Endothelial cell of umbilical vein (primary cell): ENCODE results near the gene TNRC6A. TPM values are rescaled to one million over a fixed set of nuclear protein-coding genes. Genes with fewer than 3 reads are reported as not detected.

Source experiments
- BruUV-seq: library from RNA; stranded (reverse); fragments of 400-500 nt; replicated peaks from 2 replicates; lab custom pipeline; 2021; lab: Mats Ljungman, UMichigan
- CTCF ChIA-PET: fragments of 300-600, 350-600 bp; sonication (Branson Sonifier 250); formaldehyde crosslinking; loops from one replicate; lab custom pipeline; 2021; ENCODE audit warnings: antibody characterized with exemption, inconsistent platforms; lab: Charles Lee
- POLR2A ChIA-PET: fragments of 300-600, 350-600 bp; sonication (Branson Sonifier 250); formaldehyde crosslinking; loops from one replicate; lab custom pipeline; 2021; ENCODE audit warnings: antibody characterized with exemption, inconsistent platforms; lab: Charles Lee
- DNase-seq: peaks from one replicate; pipeline ENCODE4 v3.0.0-alpha.2; 2011; ENCODE audit warnings: low read depth, low spot score
- FAIRE-seq: peaks from 2 replicates; lab custom pipeline; 2011; peaks lifted over from hg19 to GRCh38; lab: Jason Lieb, UNC
- H2AFZ ChIP-seq: 2 replicates; pipeline ENCODE4 v1.6.0; 2012; ENCODE audit warnings: low read depth, low read length, control low read depth, inconsistent platforms
- H3K27ac ChIP-seq: 2 replicates; pipeline ENCODE4 v1.5.1; 2011; ENCODE audit warnings: low read depth, mild to moderate bottlenecking, control low read depth, low read length, moderate library complexity; ENCODE audit not compliant: insufficient read depth
- H3K27me3 ChIP-seq, 2 experiments: 2 replicates each; pipeline versions ENCODE4 v1.6.0 to v1.6.1; 2011; ENCODE audit warnings: low read length in 2 of 2, mixed read lengths in 1 of 2; ENCODE audit not compliant: control insufficient read depth in 2 of 2, insufficient read depth in 2 of 2
- H3K36me3 ChIP-seq, 2 experiments: 2 replicates in 1 of 2; 3 replicates in 1 of 2; pipeline ENCODE4 v1.5.1; 2011; ENCODE audit warnings: low read length in 2 of 2, mild to moderate bottlenecking in 1 of 2, moderate library complexity in 1 of 2; ENCODE audit not compliant: control insufficient read depth in 2 of 2, insufficient read depth in 2 of 2; ENCODE audit errors: extremely low read depth in 1 of 2
- H3K4me1 ChIP-seq: 3 replicates; pipeline ENCODE4 v1.5.1; 2011; ENCODE audit warnings: mild to moderate bottlenecking, low read length; ENCODE audit not compliant: control insufficient read depth, insufficient read depth; ENCODE audit errors: extremely low read depth
- H3K4me2 ChIP-seq: 2 replicates; pipeline ENCODE4 v1.6.1; 2011; ENCODE audit warnings: low read length, control low read depth, mixed read lengths; ENCODE audit not compliant: insufficient read depth
- H3K4me3 ChIP-seq, 3 experiments: fragments of 200-600 bp in 1 of 3; sonication (generic), shearing (Covaris generic) in 1 of 3; replicated peaks in 1 of 3; 2 replicates each; pipeline ENCODE4 v1.5.1; 2011 to 2016; ENCODE audit warnings: control low read depth in 3 of 3, low read length in 3 of 3, mild to moderate bottlenecking in 2 of 3, inconsistent platforms in 1 of 3, low read depth in 1 of 3, moderate library complexity in 1 of 3; ENCODE audit not compliant: insufficient read depth in 1 of 3
- H3K79me2 ChIP-seq: 2 replicates; pipeline ENCODE4 v1.6.0; 2012; ENCODE audit warnings: low read length, inconsistent platforms; ENCODE audit not compliant: control insufficient read depth, insufficient read depth
- H3K9ac ChIP-seq: replicated peaks from 2 replicates; pipeline ENCODE3; 2011; ENCODE audit warnings: low read length, control low read depth; ENCODE audit not compliant: insufficient read depth; ENCODE audit errors: extremely low read depth
- H3K9me1 ChIP-seq: replicated peaks from 3 replicates; pipeline ENCODE4 v1.6.0; 2011; ENCODE audit warnings: mild to moderate bottlenecking, low read length; ENCODE audit not compliant: control insufficient read depth, insufficient read depth; ENCODE audit errors: extremely low read depth
- H3K9me3 ChIP-seq: replicated peaks from 2 replicates; pipeline ENCODE4 v1.5.1; 2012; ENCODE audit warnings: low read length, inconsistent platforms; ENCODE audit not compliant: control insufficient read depth, insufficient read depth
- H4K20me1 ChIP-seq: replicated peaks from 2 replicates; pipeline ENCODE3; 2011; ENCODE audit warnings: mild to moderate bottlenecking, low read length; ENCODE audit not compliant: control insufficient read depth, insufficient read depth; ENCODE audit errors: extremely low read depth
- CTCF ChIP-seq, 2 donors: IDR thresholded peaks; 1 replicate in 1 of 2; 2 replicates in 1 of 2; pipeline ENCODE4 v1.5.1; 2011; ENCODE audit warnings: low read length in 2 of 2, mild to moderate bottlenecking in 2 of 2, moderate library complexity in 2 of 2, control low read depth in 1 of 2, inconsistent platforms in 1 of 2, low read depth in 1 of 2; ENCODE audit not compliant: insufficient read depth in 1 of 2; ENCODE audit errors: extremely low read depth in 1 of 2
- EZH2 ChIP-seq: IDR thresholded peaks from 2 replicates; pipeline ENCODE4 v1.6.1; 2012; ENCODE audit warnings: borderline replicate concordance, low read depth, mild to moderate bottlenecking, moderate library complexity, low read length, inconsistent platforms; ENCODE audit not compliant: severe bottlenecking
- FOS ChIP-seq: IDR thresholded peaks from 2 replicates; pipeline ENCODE4 v1.6.1; 2011; ENCODE audit warnings: mild to moderate bottlenecking, low read length, moderate library complexity, borderline replicate concordance; ENCODE audit not compliant: insufficient read depth
- GATA2 ChIP-seq: IDR thresholded peaks from 2 replicates; pipeline ENCODE4 v1.7.0; 2011; ENCODE audit warnings: low read depth, mild to moderate bottlenecking, moderate library complexity, mixed read lengths, low read length; ENCODE audit not compliant: insufficient read length, insufficient read depth
- JUN ChIP-seq: IDR thresholded peaks from 2 replicates; pipeline ENCODE4 v1.6.1; 2011; ENCODE audit warnings: borderline replicate concordance, low read depth; ENCODE audit not compliant: insufficient read length, insufficient read depth
- MAX ChIP-seq: IDR thresholded peaks from 2 replicates; pipeline ENCODE4 v1.6.1; 2011; ENCODE audit not compliant: insufficient read depth, insufficient read length
- MYC ChIP-seq: IDR thresholded peaks from one replicate; pipeline ENCODE4 v1.6.1; 2011; ENCODE audit warnings: mild to moderate bottlenecking, low read depth, low read length
- POLR2A ChIP-seq: IDR thresholded peaks from 2 replicates; pipeline ENCODE4 v1.6.1; 2012; ENCODE audit warnings: low read depth, mild to moderate bottlenecking, control low read depth, low read length
- POLR2AphosphoS5 ChIP-seq: IDR thresholded peaks from 2 replicates; pipeline ENCODE4 v1.6.1; 2012; ENCODE audit warnings: low read depth, mild to moderate bottlenecking, control low read depth, low read length, moderate library complexity; ENCODE audit not compliant: insufficient read depth
- dilution Hi-C: fragments of 300-500 bp; cut with MboI; formaldehyde crosslinking; loops from one replicate; pipeline ENCODE4 v1.15.0; 2019; ENCODE audit warnings: low sequenced_read_pairs; ENCODE audit not compliant: extremely low pct_ligation_motif_present
- intact Hi-C: fragments of 100-400 bp; cut with micrococcal nuclease; formaldehyde crosslinking; loops from one replicate; pipeline ENCODE4 v1.10.0; 2022
- polyA plus RNA-seq, 4 experiments: library from polyadenylated mRNA; depleted of rRNA in 3 of 4; stranded (reverse) in 3 of 4; unstranded in 1 of 4; fragments of >200 nt; gene quantifications; 2 replicates each; pipeline versions ENCODE4 v1.2.1 to v1.2.3, GENCODE V29; 2011 to 2012; ENCODE audit warnings: missing spikeins in 1 of 4
- total RNA-seq: library from RNA; stranded (reverse); gene quantifications from 2 replicates; pipeline ENCODE4 v1.2.3, GENCODE V29; 2021

The TNRC6A gene
- total and polyA plus RNA-seq, 2 donors (not counting 3 experiments of a cell fraction or from before 2014, with no cell fraction given), result 39.3 to 74.5 TPM

- Histone ChIP-seq H3K4me3 (no peak overlapping the region), H3K4me2 (peak overlapping the region; percentile 2), H3K27ac (peak overlapping the region; percentile 43), H3K4me1 (peaks cover 12% of the 10 kb centered on the region), H3K27me3 (no peaks in the 10 kb centered on the region), H2AFZ (peak overlapping the region; percentile 63), H3K79me2 (no peaks in the 10 kb centered on the region), H3K9ac (no peak overlapping the region), H3K9me3 (no peaks in the 10 kb centered on the region), H4K20me1 (no peaks in the 10 kb centered on the region), H3K9me1 (no peaks in the 10 kb centered on the region), H3K36me3 (no peaks in the 10 kb centered on the region)
- intact Hi-C loops (loop anchor here (10.0 kb wide), 2 partner anchors 145 to 215 kb away; no protein-coding TSS in a partner anchor), dilution Hi-C loops (no loop called here)
- TF ChIP-seq FOS (no peak), MAX (no peak), JUN (no peak), POLR2A (no peak), MYC (no peak), EZH2 (no peak), CTCF (IDR thresholded peaks at IDR 0.05; ENCODE audit: extremely low read depth in 1 of 2, insufficient read depth in 1 of 2, low read depth in 1 of 2, low read length in 2 of 2) (no peak), POLR2AphosphoS5 (no peak), GATA2 (no peak)
- FAIRE-seq, result no peak
- no TSS peak for BruUV-seq
- DNase-seq, result no peak
- ChIA-PET POLR2A (no interaction called here), CTCF (interaction anchor here (0.6 to 1.9 kb wide), 5 partner anchors 12 to 67 kb away, joined by 3 to 10 read pairs (median 4); no protein-coding TSS in a partner anchor)
Observed at GRCh38 chr16:24839347-24839972, 110.0 kb downstream of the TNRC6A start.
